HT-29 (cell line): ENCODE measurements around the gene RASGEF1C. TPM values are rescaled to one million over a fixed set of nuclear protein-coding genes. Genes with fewer than 3 reads are reported as not detected.

Experiments used
- DNase-seq: peaks from one replicate; pipeline ENCODE4 v3.0.0-alpha.2; 2015; ENCODE audit warnings: low spot score
- total RNA-seq: library from RNA; depleted of rRNA; stranded (reverse); fragments of >200 nt; shearing (Covaris generic); gene quantifications from 2 replicates; pipeline ENCODE4 v1.2.3, GENCODE V29; 2014; rRNA removed

RASGEF1C gene
- total RNA-seq = not detected in 2 replicates

GRCh38 chr5:180209137-180209581, at the start of gene RASGEF1C:
Gene RASGEF1C (minus strand): TSS chr5:180209211. CDS start chr5:180138052, 71,159 bp downstream.
- peak; percentile 54 for DNase-seq

DNA sequence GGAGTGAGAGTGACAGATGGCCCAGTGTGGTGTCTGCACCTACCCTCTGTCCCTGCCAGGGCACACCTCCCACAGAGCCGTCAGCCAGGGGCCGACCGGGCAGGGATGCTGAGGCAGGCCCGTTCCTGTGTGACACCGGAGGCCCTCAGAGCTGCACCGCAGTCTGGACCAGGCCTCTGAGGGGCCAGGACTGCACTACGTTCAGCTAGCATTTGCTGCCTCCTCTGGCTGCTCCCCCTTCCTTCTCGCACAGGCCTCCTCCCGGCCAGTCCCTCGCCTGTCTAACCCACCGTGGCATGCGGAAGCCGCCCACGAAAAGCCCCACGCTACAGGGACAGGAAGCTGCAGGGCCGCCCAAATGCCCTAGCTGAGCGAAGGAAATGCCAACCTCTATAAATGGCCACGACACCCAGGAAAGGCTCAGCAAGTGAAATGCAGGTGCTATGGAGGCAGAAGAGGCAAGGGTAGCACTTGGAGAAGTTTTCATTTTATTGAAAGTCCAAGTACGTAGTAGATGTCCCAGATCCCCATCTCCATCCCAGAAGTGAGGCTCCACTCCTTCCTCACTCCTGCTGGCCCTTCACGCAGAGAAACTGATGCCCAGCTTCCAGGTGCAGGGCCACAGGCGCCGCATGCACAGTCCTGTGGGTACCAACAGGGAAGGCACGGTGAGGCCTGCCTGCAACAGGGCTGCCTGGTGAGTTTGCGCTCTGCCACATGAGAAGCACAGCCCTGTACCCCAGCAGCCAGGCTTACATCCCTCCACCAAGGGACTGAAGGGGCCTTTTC, 44.2 kb upstream of the RASGEF1C start:
- DNase-seq = no peak

DNA sequence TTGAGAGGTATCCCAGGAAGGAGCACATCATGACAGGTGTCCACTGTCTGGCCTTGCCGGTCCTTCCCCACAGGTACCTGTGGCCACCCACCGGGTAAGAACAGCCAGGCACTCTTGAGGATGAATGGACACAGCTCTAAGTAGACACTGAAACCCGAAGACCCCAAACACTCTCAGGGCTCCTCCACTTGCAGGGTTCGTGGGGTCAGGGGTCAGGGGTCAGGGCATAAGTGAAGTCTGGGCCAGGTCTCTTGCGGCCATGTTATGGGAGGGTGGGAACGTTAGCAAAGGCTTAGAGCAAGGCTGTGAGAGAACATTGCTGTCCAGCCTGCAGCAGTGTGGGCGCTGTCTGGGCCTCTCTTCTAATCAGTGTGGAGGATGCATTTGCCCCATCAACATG, 42.9 kb upstream of the RASGEF1C start:
- DNase-seq = no peak

GRCh38 chr5:180251141-180251540, 42.1 kb upstream of the RASGEF1C start:
- DNase-seq = no peak

DNA sequence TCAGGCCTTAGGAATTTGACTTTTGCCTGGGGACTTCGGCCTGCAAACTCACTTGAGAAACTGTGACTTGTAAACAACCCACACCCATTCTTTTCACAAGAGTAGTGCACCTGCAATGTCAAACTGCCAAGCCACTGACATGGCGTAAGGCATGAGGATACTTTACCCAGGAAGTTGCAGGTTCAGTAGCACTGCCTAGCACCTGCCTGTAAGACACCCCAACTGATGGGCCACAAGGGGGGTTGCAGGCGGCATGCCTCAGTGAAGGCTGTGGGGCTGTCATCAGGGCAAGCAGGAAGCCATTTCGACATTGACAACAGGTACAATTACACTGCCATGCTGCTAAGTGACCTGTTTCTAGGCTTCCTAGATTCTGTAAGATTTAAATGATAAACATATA, 41.3 kb upstream of the RASGEF1C start:
- no peak for DNase-seq

GRCh38 chr5:180241600-180241999, 32.6 kb upstream of the RASGEF1C start:
- no peak for DNase-seq

GRCh38 chr5:180238631-180239030, 29.6 kb upstream of the RASGEF1C start:
- no peak for DNase-seq

- DNase-seq = no peak
Measured at GRCh38 chr5:180235846-180236245, 26.8 kb upstream of the RASGEF1C start.

- no peak for DNase-seq
Measured at GRCh38 chr5:180235077-180235476, 26.1 kb upstream of the RASGEF1C start.

DNA sequence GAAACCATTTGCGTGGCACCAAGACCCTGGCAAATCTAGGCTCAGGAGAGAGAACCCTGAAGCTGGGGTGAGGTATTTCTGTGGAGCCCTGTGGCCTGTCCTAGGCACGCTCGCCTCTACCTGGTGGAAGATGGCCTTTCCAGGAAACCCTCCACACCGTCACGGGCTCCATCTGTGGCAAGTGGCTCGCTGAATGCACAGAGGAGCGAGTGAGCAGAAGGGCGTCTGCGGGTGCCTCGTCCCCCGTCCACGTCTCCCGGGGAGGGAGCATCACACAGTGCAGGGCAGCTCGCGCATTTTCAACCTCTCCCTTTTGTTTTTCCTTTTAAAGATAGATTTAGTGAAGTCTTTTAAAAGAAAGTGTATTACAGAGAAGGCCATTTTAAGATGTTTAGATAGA, 25.3 kb upstream of the RASGEF1C start:
- DNase-seq = no peak

DNA sequence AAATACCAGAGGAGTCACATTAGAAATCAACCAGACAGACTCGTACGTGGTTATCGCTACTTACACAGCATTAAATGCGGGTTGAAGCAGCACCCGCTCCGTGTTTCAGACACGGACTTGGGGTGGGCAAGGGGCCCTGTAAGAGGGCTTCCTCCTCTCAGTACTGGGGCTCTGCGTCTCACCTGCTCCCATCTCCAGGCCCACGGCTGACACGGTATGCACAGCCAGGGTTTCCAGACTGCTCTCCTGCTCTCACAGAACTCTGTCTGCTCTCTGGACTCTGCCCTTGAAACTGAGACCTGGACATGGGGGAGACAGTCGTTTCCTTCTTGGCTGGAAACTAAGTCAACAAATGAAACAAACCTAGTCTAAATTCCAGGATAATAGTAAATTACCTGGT, 24.7 kb upstream of the RASGEF1C start:
- no peak for DNase-seq

DNA sequence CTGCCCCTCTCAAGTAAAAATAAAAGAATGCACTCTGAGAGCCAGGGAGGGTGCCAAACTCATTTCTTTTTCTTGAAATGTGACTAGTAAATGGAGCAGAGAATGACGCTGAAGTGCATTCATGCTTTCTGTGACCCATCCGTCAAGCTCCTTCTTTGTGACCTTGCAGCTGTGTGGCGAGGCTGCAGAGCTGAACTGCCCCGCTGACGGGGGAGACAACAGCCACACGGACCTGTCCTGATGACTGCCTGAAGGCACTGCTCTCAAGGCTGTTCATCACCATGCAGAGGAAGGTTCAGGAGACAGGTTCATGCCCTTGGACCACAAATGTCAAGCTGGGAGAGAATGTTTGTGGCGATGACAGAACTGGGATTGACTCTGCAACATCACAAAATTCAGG, 21.0 kb upstream of the RASGEF1C start:
- no peak for DNase-seq

DNA sequence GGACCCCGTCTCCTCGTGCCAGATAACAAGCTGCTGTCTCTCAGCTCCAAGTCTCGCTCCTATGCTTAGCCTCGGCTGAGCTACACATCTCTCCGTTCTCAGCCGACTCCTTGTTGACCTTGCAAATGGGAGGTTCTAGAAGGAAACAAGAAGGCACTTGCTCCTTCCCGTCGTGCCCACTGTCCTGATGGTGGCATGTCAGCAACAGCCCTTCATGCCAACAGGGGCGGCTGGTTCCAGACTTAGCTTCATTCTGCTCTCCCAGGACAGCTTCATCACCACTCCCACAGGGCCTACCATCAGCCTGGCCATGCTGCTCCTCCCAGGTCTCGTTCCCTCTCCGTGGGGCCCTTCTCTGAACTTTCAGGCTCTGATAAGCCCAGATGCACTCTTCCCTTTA, 13.0 kb upstream of the RASGEF1C start:
- DNase-seq = no peak

- DNase-seq = no peak
Measured at GRCh38 chr5:180217797-180218196, 8.8 kb upstream of the RASGEF1C start.

DNA sequence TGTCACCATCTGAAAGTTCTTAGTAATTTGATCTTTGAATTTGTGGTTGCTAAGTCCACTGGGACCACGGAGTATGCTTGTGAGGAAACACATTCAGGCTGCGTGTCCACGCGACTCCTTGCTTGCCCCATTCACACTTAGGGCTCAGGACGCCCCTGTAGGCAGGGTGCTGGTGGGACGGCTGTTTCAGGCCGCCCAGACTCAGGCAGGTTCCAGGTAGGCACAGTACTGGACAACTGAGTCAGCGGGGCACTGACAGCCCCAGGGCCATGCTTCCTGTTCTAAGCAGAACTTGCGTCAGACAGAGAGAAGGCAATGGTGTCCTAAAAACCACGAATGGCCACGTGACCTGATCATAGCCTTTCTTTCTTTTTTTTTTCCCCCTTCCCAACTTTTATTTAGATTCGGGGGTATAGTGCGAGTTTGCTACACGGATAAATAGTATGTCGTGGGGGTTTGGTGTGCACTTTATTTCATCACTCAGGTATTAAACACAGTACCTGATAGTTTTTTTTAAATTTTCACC, 7.7 kb upstream of the RASGEF1C start:
- no peak for DNase-seq

DNA sequence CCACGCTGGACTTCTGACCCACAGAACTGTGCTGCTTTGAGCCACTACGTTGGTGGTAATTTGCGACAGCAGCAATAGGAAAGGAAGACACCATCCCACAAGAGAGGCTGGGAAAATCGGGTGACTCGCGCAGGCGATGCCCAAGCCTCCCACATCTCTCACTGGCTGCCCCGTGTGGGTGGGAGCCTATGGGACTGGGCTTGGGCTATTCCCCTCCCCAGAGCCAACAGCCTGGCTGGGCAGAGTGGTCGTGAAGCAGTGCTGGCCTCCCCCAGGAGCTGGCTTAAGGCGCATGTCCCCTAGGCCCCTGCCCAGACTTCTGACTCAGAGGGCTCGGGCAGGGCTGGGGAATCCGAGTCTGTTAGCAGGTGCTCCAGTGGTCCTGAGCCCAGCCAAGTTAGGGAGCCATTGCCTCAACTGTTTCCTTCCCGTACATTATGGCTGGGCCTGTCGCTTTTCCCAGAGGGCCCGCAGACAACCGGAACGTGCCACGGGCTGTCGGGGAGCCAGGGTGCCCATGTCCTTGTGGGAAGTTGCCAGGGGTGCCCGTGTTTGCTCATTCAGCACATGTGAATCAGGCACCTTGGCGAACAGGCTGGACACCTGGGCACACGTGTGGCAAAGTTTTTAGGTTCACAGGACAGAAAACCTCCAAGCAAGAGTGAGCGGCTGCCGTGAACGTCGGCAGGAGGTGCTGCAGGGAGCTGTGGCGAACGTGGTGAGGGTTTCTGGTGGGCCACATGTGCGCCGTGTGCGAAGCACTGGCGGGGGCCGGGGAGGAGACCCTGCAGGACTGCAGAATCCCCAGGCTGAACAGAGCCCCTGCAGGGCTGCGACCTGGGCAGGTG, 7.0 kb upstream of the RASGEF1C start:
- no peak for DNase-seq

GRCh38 chr5:180214870-180215770, 6.1 kb upstream of the RASGEF1C start:
- DNase-seq = no peak

- DNase-seq = no peak
Measured at GRCh38 chr5:180213657-180214207, 4.7 kb upstream of the RASGEF1C start.

DNA sequence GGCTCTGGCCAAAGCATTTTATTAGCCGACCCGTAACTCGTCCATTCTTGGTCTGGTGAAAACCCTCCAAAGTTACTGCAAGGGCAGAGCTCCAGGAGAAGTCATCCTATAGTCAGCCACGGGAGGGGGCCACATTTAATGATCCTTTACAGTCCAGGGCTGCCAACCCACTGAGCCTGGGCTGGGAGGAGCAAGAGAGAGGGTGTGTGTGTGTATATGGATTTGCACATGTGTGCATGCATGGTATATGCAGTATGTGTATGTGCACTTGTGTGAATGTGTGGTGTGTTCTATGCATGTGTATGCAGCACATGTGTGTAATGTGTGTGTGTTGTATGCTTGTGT, 4.2 kb upstream of the RASGEF1C start:
- no peak for DNase-seq

- DNase-seq = no peak
Measured at GRCh38 chr5:180212363-180213255, 3.6 kb upstream of the RASGEF1C start.
